Right lobe of liver (tissue), 4 donors: Measurements from ENCODE around the gene KDSR.

Experiments used
- CTCF ChIP-seq, 4 donors: fragments of 200-600 bp in 3 of 4; fragments of 450-650 bp in 1 of 4; IDR thresholded peaks; one replicate each; pipeline versions ENCODE4 v1.5.1 to v1.8.0; 2016 to 2022; ENCODE audit warnings: antibody characterized with exemption in 4 of 4, mild to moderate bottlenecking in 2 of 4
- POLR2A ChIP-seq: fragments of 450-650 bp; IDR thresholded peaks from one replicate; pipeline ENCODE4 v1.6.1; 2017; ENCODE audit warnings: antibody characterized with exemption, mild to moderate bottlenecking
- donor health status: DM: no; HTN: no; CAD: no.
- donor health status: DM: no; HTN: no; CAD: no.
- donor health status: DM: no; HTN: yes; CAD: no.

- TF ChIP-seq CTCF (IDR thresholded peaks at IDR 0.05) (no peak), POLR2A (no peak)
Observed at GRCh38 chr18:63319383-63320122, 47.5 kb downstream of the KDSR start, which contains the start of gene BCL2.
